ENCODE data around the gene BAZ2B.
A peak's percentile ranks its signal among the peaks of the same experiment; 100 is the strongest.

BAZ2B gene

DNA sequence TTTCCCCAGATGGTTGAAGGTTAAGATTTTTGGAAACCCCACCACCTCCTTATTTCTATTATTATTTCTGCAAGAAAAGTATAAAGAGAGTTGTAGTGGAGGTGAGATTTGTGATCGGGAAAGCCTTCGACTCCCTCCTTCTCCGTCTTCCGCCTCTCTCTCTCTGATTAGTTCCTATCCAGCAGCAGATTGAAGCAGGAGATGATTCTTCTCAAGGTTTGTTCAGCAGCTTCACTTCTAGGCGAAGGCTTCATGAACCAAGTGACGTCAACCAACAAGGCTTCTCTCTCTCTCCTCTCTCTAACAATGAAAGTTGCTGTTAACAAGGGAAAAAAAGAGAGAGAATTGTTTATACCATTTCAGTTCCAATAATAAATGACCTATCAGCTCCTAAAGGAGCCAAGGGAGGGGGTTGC, at the start of gene BAZ2B:
Gene BAZ2B, minus strand, starts transcription at position 263 of the 416 bp plus-strand sequence. CDS start 137,829 bp downstream, outside the sequence.
- ChIA-PET CTCF (no interaction called here), POLR2A (interaction anchor here (0.6 kb wide), 1 partner anchor 297 kb away, joined by 3 read pairs; no protein-coding TSS in a partner anchor)
- DNase-seq (ENCODE audit: extremely low spot score): peak; percentile 33
- TF ChIP-seq FOXK2 (IDR thresholded peaks at IDR 0.05) (no peak), L3MBTL2 (conservative IDR thresholded peaks at IDR 0.05) (no peak), CTBP1 (IDR thresholded peaks at IDR 0.05; ENCODE audit: borderline replicate concordance) (no peak), FOXM1 (IDR thresholded peaks at IDR 0.05; ENCODE audit: borderline replicate concordance) (no peak)

DNA sequence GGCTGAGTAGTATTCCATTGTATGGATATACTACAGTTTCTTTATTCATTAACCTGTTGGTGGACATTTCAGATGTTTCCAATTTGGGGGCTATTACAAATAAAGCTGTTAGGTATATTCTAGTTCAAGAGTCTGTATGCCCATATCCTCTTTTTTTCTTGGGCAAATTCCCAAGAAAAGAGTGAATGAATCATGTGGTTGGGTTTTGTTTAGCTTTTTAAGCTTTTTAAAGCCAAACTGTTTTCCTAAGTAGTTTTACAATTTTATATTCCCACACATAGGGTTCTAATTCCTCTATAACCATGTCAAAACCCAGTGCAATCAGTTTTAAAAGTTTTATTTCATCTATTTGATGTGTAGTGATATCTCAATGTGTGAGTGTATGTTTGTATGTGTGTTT, 44.9 kb upstream of the BAZ2B start:
- ChIA-PET POLR2A (no interaction called here), CTCF (no interaction called here)
- DNase-seq (ENCODE audit: extremely low spot score): no peak
- TF ChIP-seq BHLHE40 (IDR thresholded peaks at IDR 0.05; ENCODE audit: borderline replicate concordance) (no peak), NFRKB (IDR thresholded peaks at IDR 0.05) (no peak), ELF4 (IDR thresholded peaks at IDR 0.05) (no peak), ZNF384 (IDR thresholded peaks at IDR 0.05) (no peak), ARNT (IDR thresholded peaks at IDR 0.05) (no peak), L3MBTL2 (conservative IDR thresholded peaks at IDR 0.05) (no peak), FOXM1 (IDR thresholded peaks at IDR 0.05; ENCODE audit: borderline replicate concordance) (no peak), LEF1 (IDR thresholded peaks at IDR 0.05; ENCODE audit: borderline replicate concordance) (no peak), FOXA1 (IDR thresholded peaks at IDR 0.05) (no peak), HDGF (IDR thresholded peaks at IDR 0.05; ENCODE audit: borderline replicate concordance) (no peak), PKNOX1 (IDR thresholded peaks at IDR 0.05) (no peak), TARDBP (IDR thresholded peaks at IDR 0.05) (no peak), FOXK2 (IDR thresholded peaks at IDR 0.05) (no peak), CTBP1 (IDR thresholded peaks at IDR 0.05; ENCODE audit: borderline replicate concordance) (no peak), SP1 (IDR thresholded peaks at IDR 0.05) (no peak), SUZ12 (IDR thresholded peaks at IDR 0.05) (no peak)

- CTCF ChIA-PET: no interaction called here
- TF ChIP-seq L3MBTL2 (conservative IDR thresholded peaks at IDR 0.05) (no peak), PKNOX1 (IDR thresholded peaks at IDR 0.05) (no peak)
- POLR2A ChIA-PET: no interaction called here
- DNase-seq (ENCODE audit: extremely low spot score): no peak
These were observed 42.8 kb upstream of the BAZ2B start for GRCh38 chr2:159658881-159659873.

- ChIA-PET CTCF (no interaction called here), POLR2A (no interaction called here)
- TF ChIP-seq TARDBP (IDR thresholded peaks at IDR 0.05) (no peak), BHLHE40 (IDR thresholded peaks at IDR 0.05; ENCODE audit: borderline replicate concordance) (no peak), ZNF384 (IDR thresholded peaks at IDR 0.05) (no peak), HDGF (IDR thresholded peaks at IDR 0.05; ENCODE audit: borderline replicate concordance) (no peak), SP1 (IDR thresholded peaks at IDR 0.05) (no peak), LEF1 (IDR thresholded peaks at IDR 0.05; ENCODE audit: borderline replicate concordance) (no peak), FOXM1 (IDR thresholded peaks at IDR 0.05; ENCODE audit: borderline replicate concordance) (no peak), FOXA1 (IDR thresholded peaks at IDR 0.05) (no peak), FOXK2 (IDR thresholded peaks at IDR 0.05) (no peak)
- no peak for DNase-seq (ENCODE audit: extremely low spot score)
These were observed 37.6 kb upstream of the BAZ2B start for GRCh38 chr2:159653962-159654361.

- no peak for TF ChIP-seq FOXM1 (IDR thresholded peaks at IDR 0.05; ENCODE audit: borderline replicate concordance)
- no peak for TF ChIP-seq TARDBP (IDR thresholded peaks at IDR 0.05)
- TF ChIP-seq FOXK2 (IDR thresholded peaks at IDR 0.05): no peak
- no peak for TF ChIP-seq FOXA1 (IDR thresholded peaks at IDR 0.05)
- TF ChIP-seq HDGF (IDR thresholded peaks at IDR 0.05; ENCODE audit: borderline replicate concordance): no peak
- no peak for TF ChIP-seq ARNT (IDR thresholded peaks at IDR 0.05)
- no peak for TF ChIP-seq ELF4 (IDR thresholded peaks at IDR 0.05)
- TF ChIP-seq PKNOX1 (IDR thresholded peaks at IDR 0.05): no peak
- no peak for TF ChIP-seq SUZ12 (IDR thresholded peaks at IDR 0.05)
- TF ChIP-seq LEF1 (IDR thresholded peaks at IDR 0.05; ENCODE audit: borderline replicate concordance): no peak
- no peak for TF ChIP-seq ZNF384 (IDR thresholded peaks at IDR 0.05)
- no peak for TF ChIP-seq L3MBTL2 (conservative IDR thresholded peaks at IDR 0.05)
- no peak for TF ChIP-seq SP1 (IDR thresholded peaks at IDR 0.05)
- TF ChIP-seq CTBP1 (IDR thresholded peaks at IDR 0.05; ENCODE audit: borderline replicate concordance): no peak
- DNase-seq (ENCODE audit: extremely low spot score): no peak
- CTCF ChIA-PET: no interaction called here
- POLR2A ChIA-PET: no interaction called here
These were observed 35.5 kb upstream of the BAZ2B start for GRCh38 chr2:159651884-159652283.

DNA sequence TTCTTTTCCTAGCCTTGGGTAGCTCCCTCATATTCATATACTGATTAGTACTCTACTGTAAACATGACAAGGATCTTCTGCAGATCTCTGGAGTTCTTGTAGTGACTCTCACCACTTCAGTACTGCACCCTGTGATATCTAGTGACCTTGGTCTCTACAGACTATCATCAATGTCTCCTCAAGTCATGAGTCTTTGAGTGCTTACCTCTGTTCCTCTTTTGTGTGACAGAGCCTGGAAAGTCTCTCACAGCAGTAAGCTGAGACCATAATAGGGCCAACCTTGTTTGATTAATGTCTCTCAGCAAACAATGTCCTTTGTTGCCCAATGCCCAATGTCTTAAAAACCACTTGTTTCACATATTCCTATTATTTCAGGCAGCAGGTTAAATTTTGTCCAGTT, 34.2 kb upstream of the BAZ2B start:
- POLR2A ChIA-PET: no interaction called here
- DNase-seq (ENCODE audit: extremely low spot score): no peak
- no peak for TF ChIP-seq SUZ12 (IDR thresholded peaks at IDR 0.05)
- TF ChIP-seq BHLHE40 (IDR thresholded peaks at IDR 0.05; ENCODE audit: borderline replicate concordance): no peak
- no peak for TF ChIP-seq ARNT (IDR thresholded peaks at IDR 0.05)
- no peak for TF ChIP-seq FOXK2 (IDR thresholded peaks at IDR 0.05)
- TF ChIP-seq HDGF (IDR thresholded peaks at IDR 0.05; ENCODE audit: borderline replicate concordance): no peak
- TF ChIP-seq LEF1 (IDR thresholded peaks at IDR 0.05; ENCODE audit: borderline replicate concordance): no peak
- no peak for TF ChIP-seq CTBP1 (IDR thresholded peaks at IDR 0.05; ENCODE audit: borderline replicate concordance)
- TF ChIP-seq TARDBP (IDR thresholded peaks at IDR 0.05): no peak
- TF ChIP-seq FOXA1 (IDR thresholded peaks at IDR 0.05): no peak
- no peak for TF ChIP-seq NFRKB (IDR thresholded peaks at IDR 0.05)
- TF ChIP-seq ELF4 (IDR thresholded peaks at IDR 0.05): no peak
- TF ChIP-seq FOXM1 (IDR thresholded peaks at IDR 0.05; ENCODE audit: borderline replicate concordance): no peak
- no peak for TF ChIP-seq ZNF384 (IDR thresholded peaks at IDR 0.05)
- no peak for TF ChIP-seq SP1 (IDR thresholded peaks at IDR 0.05)
- TF ChIP-seq L3MBTL2 (conservative IDR thresholded peaks at IDR 0.05): no peak
- no peak for TF ChIP-seq PKNOX1 (IDR thresholded peaks at IDR 0.05)
- CTCF ChIA-PET: no interaction called here
